ENCODE results near the gene DCP1A. TPM values are rescaled to one million over a fixed set of nuclear protein-coding genes. Genes with fewer than 3 reads are reported as not detected.

The DCP1A gene
- total and polyA plus RNA-seq, 2 donors (not counting 3 experiments of a cell fraction or from before 2014, with no cell fraction given), result 32.3 to 38.0 TPM

GRCh38 chr3:53260286-53260785 is 87.0 kb downstream of the DCP1A start:
- Histone ChIP-seq H3K27ac (ENCODE audit: insufficient read depth, low read depth, low read length) (no peak overlapping the region), H3K4me3 (replicated peaks in 1 of 3; ENCODE audit: insufficient read depth in 1 of 3, low read depth in 1 of 3, low read length in 3 of 3) (no peak overlapping the region), H3K9me1 (replicated peaks; ENCODE audit: control insufficient read depth, extremely low read depth, insufficient read depth, low read length) (no peaks in the 10 kb centered on the region), H3K4me2 (ENCODE audit: insufficient read depth, low read length) (no peak overlapping the region), H3K27me3 (ENCODE audit: control insufficient read depth in 2 of 2, insufficient read depth in 2 of 2, low read length in 2 of 2) (no peaks in the 10 kb centered on the region), H3K79me2 (ENCODE audit: control insufficient read depth, insufficient read depth, low read length) (peaks cover 5% of the 10 kb centered on the region), H3K4me1 (ENCODE audit: control insufficient read depth, extremely low read depth, insufficient read depth, low read length) (no peaks in the 10 kb centered on the region), H4K20me1 (replicated peaks; ENCODE audit: control insufficient read depth, extremely low read depth, insufficient read depth, low read length) (no peaks in the 10 kb centered on the region), H2AFZ (ENCODE audit: low read depth, low read length) (no peak overlapping the region), H3K9me3 (replicated peaks; ENCODE audit: control insufficient read depth, insufficient read depth, low read length) (no peaks in the 10 kb centered on the region), H3K9ac (replicated peaks; ENCODE audit: extremely low read depth, insufficient read depth, low read length) (no peak overlapping the region), H3K36me3 (ENCODE audit: control insufficient read depth in 2 of 2, extremely low read depth in 1 of 2, insufficient read depth in 2 of 2, low read length in 2 of 2) (no peaks in the 10 kb centered on the region)
- no peak for FAIRE-seq
- ChIA-PET POLR2A (no interaction called here), CTCF (no interaction called here)
- BruUV-seq (replicated peaks), result no TSS peak
- no peak for DNase-seq (ENCODE audit: low read depth, low spot score)
- intact Hi-C loops (cut with micrococcal nuclease), result no loop called here
- no peak for TF ChIP-seq JUN (IDR thresholded peaks at IDR 0.05; ENCODE audit: borderline replicate concordance, insufficient read depth, insufficient read length, low read depth)
- no peak for TF ChIP-seq FOS (IDR thresholded peaks at IDR 0.05; ENCODE audit: borderline replicate concordance, insufficient read depth, low read length)
- no peak for TF ChIP-seq CTCF (IDR thresholded peaks at IDR 0.05; ENCODE audit: extremely low read depth in 1 of 2, insufficient read depth in 1 of 2, low read depth in 1 of 2, low read length in 2 of 2)
- no peak for TF ChIP-seq POLR2A (IDR thresholded peaks at IDR 0.05; ENCODE audit: low read depth, low read length)
- TF ChIP-seq GATA2 (IDR thresholded peaks at IDR 0.05; ENCODE audit: insufficient read depth, insufficient read length, low read depth, low read length), result no peak
- no peak for TF ChIP-seq MYC (IDR thresholded peaks at IDR 0.05; ENCODE audit: low read depth, low read length)
- no peak for TF ChIP-seq MAX (IDR thresholded peaks at IDR 0.05; ENCODE audit: insufficient read depth, insufficient read length)
- no peak for TF ChIP-seq POLR2AphosphoS5 (IDR thresholded peaks at IDR 0.05; ENCODE audit: insufficient read depth, low read depth, low read length)
- TF ChIP-seq EZH2 (IDR thresholded peaks at IDR 0.05; ENCODE audit: borderline replicate concordance, low read depth, low read length, severe bottlenecking), result no peak
- dilution Hi-C loops (cut with MboI; ENCODE audit: extremely low pct_ligation_motif_present, low sequenced_read_pairs), result no loop called here

All from endothelial cell of umbilical vein (primary cell).